GM12892 (cell line): ENCODE results near the gene APCDD1.
"Not testable (repeated sequence)": the region's sequence is repeated elsewhere in the genome, so short reads cannot be mapped to it uniquely, and the experiment has no call there.

ENCODE experiments used
- DNase-seq: peaks from one replicate; pipeline ENCODE4 v3.0.0; 2011; ENCODE audit not compliant: insufficient read length
- FAIRE-seq: peaks from 2 replicates; lab custom pipeline; 2011; peaks lifted over from hg19 to GRCh38; lab: Jason Lieb, UNC
- POLR2A ChIP-seq: IDR thresholded peaks from 2 replicates; pipeline ENCODE4 v1.6.1; 2011; ENCODE audit warnings: low read depth, low read length, control low read depth
- POLR2AphosphoS5 ChIP-seq: IDR thresholded peaks from 2 replicates; pipeline ENCODE4 v1.6.1; 2011; ENCODE audit warnings: low read depth, low read length, control low read depth
- TAF1 ChIP-seq: IDR thresholded peaks from 2 replicates; pipeline ENCODE4 v1.6.1; 2011; ENCODE audit warnings: low read depth, mild to moderate bottlenecking, control low read depth, low read length, borderline replicate concordance

The APCDD1 gene

GRCh38 chr18:10487154-10487553 lies 32.7 kb downstream of the APCDD1 start:
- DNase-seq (no peak), FAIRE-seq (no peak)
- TF ChIP-seq TAF1 (no peak), POLR2AphosphoS5 (no peak), POLR2A (no peak)

- FAIRE-seq (no peak), DNase-seq (no peak)
- no peak for TF ChIP-seq POLR2A
- no peak for TF ChIP-seq TAF1
- no peak for TF ChIP-seq POLR2AphosphoS5
Measured at GRCh38 chr18:10488017-10488416, 33.6 kb downstream of the APCDD1 start.

GRCh38 chr18:10490401-10491165 lies 36.1 kb downstream of the APCDD1 start:
- TF ChIP-seq POLR2AphosphoS5 = no peak
- TF ChIP-seq POLR2A = no peak
- no peak for TF ChIP-seq TAF1
- DNase-seq = no peak
- peak; percentile 85 for FAIRE-seq

GRCh38 chr18:10495936-10496335 lies 41.5 kb downstream of the APCDD1 start:
- FAIRE-seq (no peak), DNase-seq (no peak)
- TF ChIP-seq TAF1 = no peak
- no peak for TF ChIP-seq POLR2A
- no peak for TF ChIP-seq POLR2AphosphoS5

GRCh38 chr18:10497206-10497749 lies 42.8 kb downstream of the APCDD1 start:
- TF ChIP-seq POLR2AphosphoS5 (no peak), POLR2A (no peak), TAF1 (no peak)
- no peak for DNase-seq
- FAIRE-seq = no peak

DNA sequence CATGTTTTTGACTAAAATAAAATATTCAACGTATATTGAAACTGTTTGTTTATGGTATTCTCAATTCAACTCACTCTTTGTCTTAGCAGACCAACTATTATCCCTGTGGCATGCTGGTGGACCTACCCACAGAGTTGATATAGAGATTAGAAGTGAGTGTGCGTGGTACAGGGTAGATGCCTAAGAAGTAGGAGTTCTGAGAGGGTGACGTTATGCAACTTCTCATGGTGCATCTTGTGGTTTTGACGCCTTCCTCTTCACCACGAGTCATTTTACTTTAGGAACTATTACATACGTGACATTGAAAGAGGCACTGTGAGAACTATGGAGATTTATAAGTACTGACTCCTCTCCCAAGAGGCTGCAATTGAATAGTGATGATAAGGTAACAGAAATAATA lies 44.8 kb downstream of the APCDD1 start:
- no peak for TF ChIP-seq TAF1
- no peak for TF ChIP-seq POLR2AphosphoS5
- TF ChIP-seq POLR2A = no peak
- DNase-seq = no peak
- FAIRE-seq = no peak

GRCh38 chr18:10500038-10500437 lies 45.6 kb downstream of the APCDD1 start:
- TF ChIP-seq TAF1 (no peak), POLR2A (no peak), POLR2AphosphoS5 (no peak)
- DNase-seq (no peak), FAIRE-seq (no peak)

DNA sequence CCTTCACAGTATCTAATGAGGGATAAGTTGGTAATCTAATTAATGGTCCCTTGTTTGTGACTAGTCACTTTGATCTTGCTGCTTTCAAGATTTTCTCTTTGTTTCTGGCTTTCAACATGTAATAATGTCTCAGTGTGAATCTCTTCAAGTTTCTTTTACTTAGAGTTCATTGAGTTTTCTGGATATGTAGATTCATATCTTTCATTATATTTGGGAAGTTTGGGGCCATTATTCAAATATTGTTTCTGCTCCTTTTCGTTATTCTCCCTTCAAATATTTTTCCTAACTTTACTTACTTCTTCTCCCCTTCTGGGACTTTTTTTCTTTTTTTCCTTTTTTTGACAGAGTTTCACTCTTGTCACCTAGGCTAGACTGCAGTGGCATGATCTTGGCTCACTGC lies 50.3 kb downstream of the APCDD1 start:
- TF ChIP-seq POLR2AphosphoS5 (no peak), POLR2A (no peak), TAF1 (no peak)
- FAIRE-seq (no peak), DNase-seq (no peak)

GRCh38 chr18:10505892-10506291 lies 51.5 kb downstream of the APCDD1 start:
- DNase-seq, FAIRE-seq: not testable (repeated sequence)

DNA sequence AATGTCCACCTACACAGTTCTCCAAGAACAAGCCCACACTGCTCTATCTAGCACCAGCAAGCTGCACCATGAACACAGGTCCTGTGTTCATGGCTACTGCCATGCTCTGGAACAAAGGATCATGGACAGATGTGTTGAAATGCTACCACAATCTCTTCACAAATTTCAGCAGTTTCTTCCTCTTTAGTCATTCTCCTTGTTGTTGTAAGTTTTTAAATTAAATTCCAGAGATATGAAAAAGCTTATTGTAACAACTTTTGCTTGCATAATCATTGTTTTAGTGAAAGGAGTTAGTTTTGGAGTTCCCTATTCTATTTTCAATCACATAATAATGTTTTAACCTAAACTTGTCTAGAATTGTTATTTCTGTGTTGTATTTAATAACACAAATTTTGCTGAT lies 54.2 kb downstream of the APCDD1 start:
- FAIRE-seq (no peak), DNase-seq (no peak)
- TF ChIP-seq TAF1 (no peak), POLR2AphosphoS5 (no peak), POLR2A (no peak)

DNA sequence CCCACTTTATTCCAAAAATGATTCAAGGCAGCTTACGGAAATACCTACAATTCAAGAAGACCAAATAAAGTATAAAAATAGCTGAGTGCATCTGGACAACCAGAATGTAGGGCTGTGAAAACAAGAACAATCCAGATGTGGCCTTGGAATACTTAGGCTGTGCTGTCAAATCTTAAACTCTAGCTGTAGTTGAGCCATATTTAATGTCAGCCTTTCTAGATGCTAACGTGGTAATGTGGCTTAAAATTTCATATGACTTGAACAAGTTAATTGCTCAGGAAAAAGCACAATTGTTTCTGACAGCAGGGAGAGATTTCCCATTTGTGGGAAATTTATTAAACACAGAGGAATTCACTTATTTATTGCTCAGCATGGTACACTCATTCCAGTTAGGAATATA lies 56.8 kb downstream of the APCDD1 start:
- no peak for DNase-seq
- TF ChIP-seq POLR2A = no peak
- TF ChIP-seq TAF1 = no peak
- no peak for TF ChIP-seq POLR2AphosphoS5
- FAIRE-seq = no peak

GRCh38 chr18:10514082-10514481 lies 59.6 kb downstream of the APCDD1 start:
- DNase-seq (no peak), FAIRE-seq (no peak)
- TF ChIP-seq POLR2AphosphoS5 (no peak), TAF1 (no peak), POLR2A (no peak)
